ENCODE results near the gene CDC6. TPM values are rescaled to one million over a fixed set of nuclear protein-coding genes. Genes with fewer than 3 reads are reported as not detected.

CDC6 gene
- total RNA-seq, 1 donor from 2014 or later = 2.4 TPM

- FAIRE-seq (no peak), DNase-seq (ENCODE audit: low spot score in 2 of 2) (no peak)
These were observed 33.3 kb downstream of the CDC6 start for GRCh38 chr17:40320756-40321523.

GRCh38 chr17:40321524-40321929 lies 33.8 kb downstream of the CDC6 start:
- no peak for FAIRE-seq

DNA sequence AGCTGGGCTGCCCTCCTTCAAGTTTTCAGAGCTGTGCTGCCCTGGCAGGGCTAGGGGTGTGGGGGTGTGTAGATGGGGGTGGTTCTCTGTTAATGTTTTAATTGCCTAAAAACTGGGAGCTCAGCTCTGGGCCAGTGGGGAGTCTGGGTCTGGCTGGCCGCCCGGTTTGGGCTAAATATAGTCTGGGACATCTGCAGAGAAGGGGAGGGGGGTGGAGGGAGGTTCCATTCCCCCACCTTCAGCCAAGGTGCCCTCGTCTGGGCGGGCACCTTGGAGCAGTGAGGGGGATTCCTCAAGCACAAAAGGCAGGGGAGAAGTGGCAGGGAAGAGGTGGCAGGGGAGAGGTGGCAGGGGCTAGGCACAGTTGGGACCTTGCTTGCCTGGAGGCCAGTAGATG lies 34.3 kb downstream of the CDC6 start:
- DNase-seq (ENCODE audit: low spot score in 2 of 2) = no peak
- FAIRE-seq = no peak

More at GRCh38 chr17:40321524-40321929, 33.8 kb downstream of the CDC6 start:
- no peak for DNase-seq (ENCODE audit: low spot score in 2 of 2)

GRCh38 chr17:40322358-40323315 lies 35.0 kb downstream of the CDC6 start:
- DNase-seq (ENCODE audit: low spot score in 2 of 2) (no peak), FAIRE-seq (no peak)

- FAIRE-seq (no peak), DNase-seq (ENCODE audit: low spot score in 2 of 2) (no peak)
These were observed 36.0 kb downstream of the CDC6 start for GRCh38 chr17:40323391-40324381.

- FAIRE-seq = no peak
These were observed 37.7 kb downstream of the CDC6 start for GRCh38 chr17:40325156-40326013.

GRCh38 chr17:40326014-40326831 lies 38.5 kb downstream of the CDC6 start:
- FAIRE-seq (no peak), DNase-seq (ENCODE audit: low spot score in 2 of 2) (no peak)

More at GRCh38 chr17:40325156-40326013, 37.7 kb downstream of the CDC6 start:
- DNase-seq (ENCODE audit: low spot score in 2 of 2) = no peak

GRCh38 chr17:40326832-40327199 lies 39.1 kb downstream of the CDC6 start:
- DNase-seq (ENCODE audit: low spot score in 2 of 2) (no peak), FAIRE-seq (no peak)

- no peak for FAIRE-seq
These were observed 39.6 kb downstream of the CDC6 start for GRCh38 chr17:40327244-40327729.

GRCh38 chr17:40327735-40328385 lies 40.2 kb downstream of the CDC6 start:
- FAIRE-seq (no peak), DNase-seq (ENCODE audit: low spot score in 2 of 2) (no peak)

More at GRCh38 chr17:40327244-40327729, 39.6 kb downstream of the CDC6 start:
- no peak for DNase-seq (ENCODE audit: low spot score in 2 of 2)

GRCh38 chr17:40328386-40328766 lies 40.7 kb downstream of the CDC6 start:
- no peak for DNase-seq (ENCODE audit: low spot score in 2 of 2)
- no peak for FAIRE-seq

DNA sequence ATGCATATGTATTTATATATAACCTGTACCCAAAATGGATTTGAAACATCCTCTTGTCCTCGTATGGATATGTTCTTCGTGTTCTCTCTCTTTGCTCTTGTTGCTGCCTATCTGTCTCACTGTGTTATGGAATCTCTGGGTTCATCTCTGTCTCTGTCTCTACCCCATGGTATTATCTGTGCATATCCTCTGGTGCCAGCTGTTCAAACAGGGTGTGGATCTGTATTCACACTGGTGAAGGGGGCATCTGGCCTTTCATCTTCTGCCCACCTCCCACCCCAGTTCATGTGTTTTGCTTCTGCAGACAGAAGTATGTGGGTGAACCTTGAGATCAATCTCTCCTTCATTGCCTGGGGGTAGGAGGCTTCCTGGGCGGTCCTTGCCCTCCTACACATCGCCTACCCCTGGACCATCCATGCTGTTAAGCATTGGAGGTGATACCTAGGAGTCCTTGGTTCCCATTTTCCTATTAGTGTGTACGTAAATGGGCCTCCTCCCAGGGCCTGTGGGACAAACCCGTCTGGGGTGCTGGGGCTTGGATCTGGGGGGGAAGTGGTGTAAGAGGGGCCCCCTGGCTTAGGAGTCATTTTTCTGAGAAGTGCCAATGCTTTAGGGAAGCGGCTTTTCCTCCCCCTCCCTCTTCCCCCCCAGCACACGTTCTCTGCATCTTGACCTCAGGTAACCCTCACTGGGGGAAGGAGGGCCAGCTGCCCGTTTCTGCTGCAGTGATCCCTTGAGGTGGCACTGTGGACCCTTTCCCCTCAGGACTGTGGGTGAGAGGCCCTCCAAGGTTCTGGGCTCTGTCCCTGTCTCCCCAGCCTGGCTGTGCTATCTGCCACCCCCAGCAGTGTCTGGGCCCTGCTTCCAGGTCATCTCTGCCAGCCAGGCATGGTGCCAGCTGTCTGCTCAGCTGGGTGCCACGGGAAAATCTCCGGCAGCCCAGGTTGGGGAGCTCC lies 42.4 kb downstream of the CDC6 start:
- FAIRE-seq (no peak), DNase-seq (ENCODE audit: low spot score in 2 of 2) (no peak)

DNA sequence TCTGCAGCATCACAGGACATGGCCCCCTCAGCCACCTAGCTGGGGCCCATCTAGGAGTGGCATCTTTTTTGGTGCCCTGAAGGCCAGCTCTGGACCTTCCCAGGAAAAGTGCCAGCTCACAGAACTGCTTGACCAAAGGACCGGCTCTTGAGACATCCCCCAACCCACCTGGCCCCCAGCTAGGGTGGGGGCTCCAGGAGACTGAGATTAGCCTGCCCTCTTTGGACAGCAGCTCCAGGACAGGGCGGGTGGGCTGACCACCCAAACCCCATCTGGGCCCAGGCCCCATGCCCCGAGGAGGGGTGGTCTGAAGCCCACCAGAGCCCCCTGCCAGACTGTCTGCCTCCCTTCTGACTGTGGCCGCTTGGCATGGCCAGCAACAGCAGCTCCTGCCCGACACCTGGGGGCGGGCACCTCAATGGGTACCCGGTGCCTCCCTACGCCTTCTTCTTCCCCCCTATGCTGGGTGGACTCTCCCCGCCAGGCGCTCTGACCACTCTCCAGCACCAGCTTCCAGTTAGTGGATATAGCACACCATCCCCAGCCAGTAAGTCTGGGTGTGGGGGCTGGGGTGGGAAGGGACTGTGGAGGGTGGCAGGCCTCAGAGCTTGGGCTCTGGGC lies 43.3 kb downstream of the CDC6 start:
- DNase-seq (ENCODE audit: low spot score in 2 of 2) (no peak), FAIRE-seq (no peak)

DNA sequence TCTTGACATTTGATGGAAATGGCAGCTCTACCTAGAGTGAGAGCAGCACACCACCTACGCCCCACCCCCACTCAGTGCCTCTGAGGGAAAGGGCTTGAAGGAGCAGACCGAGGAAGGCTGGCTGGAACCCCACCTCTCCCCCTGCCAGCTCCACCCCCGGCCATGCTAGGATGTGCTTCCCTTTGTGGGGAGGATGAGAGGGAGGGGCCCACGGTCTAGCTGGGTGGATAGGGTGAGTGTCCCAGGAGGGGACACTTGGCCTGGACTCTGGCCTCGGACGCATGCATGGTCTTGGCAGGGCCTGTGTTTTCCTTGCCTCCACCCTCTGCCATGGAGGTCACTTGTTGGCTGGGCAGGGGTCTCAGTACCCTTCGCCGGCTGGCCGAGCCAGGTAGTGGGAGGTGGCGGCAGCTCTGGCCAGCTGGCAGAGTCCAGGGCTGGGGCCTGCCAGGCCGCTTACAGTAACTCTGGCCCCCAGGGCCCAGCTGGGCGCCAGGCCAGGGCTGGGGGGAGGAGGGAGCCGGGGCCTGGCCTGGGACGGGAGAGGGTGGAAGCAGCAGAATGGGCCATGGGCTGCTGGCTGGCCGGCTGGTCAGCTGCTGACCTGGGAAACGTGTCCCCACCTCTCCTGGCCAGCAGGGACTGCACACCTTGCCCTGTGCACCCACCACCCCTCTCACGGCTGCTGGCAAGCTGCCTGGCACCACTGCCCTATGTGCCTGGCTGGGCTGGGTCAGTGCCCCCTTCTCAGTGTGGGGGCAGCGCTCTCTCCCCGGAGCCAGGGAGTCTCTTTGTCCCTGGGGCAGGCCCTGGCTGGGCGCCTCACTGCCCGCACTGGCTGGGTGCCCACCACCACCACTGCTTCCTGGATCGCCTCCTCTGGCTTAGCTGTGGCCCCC lies 44.3 kb downstream of the CDC6 start:
- FAIRE-seq = no peak

More for the DNA sequence above, 44.3 kb downstream of the CDC6 start:
- DNase-seq (ENCODE audit: low spot score in 2 of 2) = peak; percentile 71 to 83

Measured in frontal cortex (tissue), 4 donors.